Measurements from ENCODE around the gene SKAP2.

The SKAP2 gene

GRCh38 chr7:26648554-26648953, 215.8 kb downstream of the SKAP2 start:
- no CpG with 5 or more reads among the region's 2 CpGs for WGBS, 2 donors (ENCODE audit: extremely low coverage in 2 of 2, insufficient read length in 2 of 2, insufficient replicate concordance in 1 of 2)
- no peak overlapping the region for H3K4me2 ChIP-seq (ENCODE audit: insufficient read depth, low read length, poor library complexity, severe bottlenecking)
- no peak overlapping the region for H2BK15ac ChIP-seq (ENCODE audit: low read length)
- no peak overlapping the region for H2AFZ ChIP-seq (ENCODE audit: low read length)
- no peak overlapping the region for H2AK5ac ChIP-seq (ENCODE audit: low read depth, low read length)
- H3K9ac ChIP-seq (ENCODE audit: low read depth, low read length, poor library complexity): no peak overlapping the region
- H4K91ac ChIP-seq (ENCODE audit: low read depth, low read length, poor library complexity): no peak overlapping the region
- no peak overlapping the region for H3K23ac ChIP-seq (ENCODE audit: low read depth, low read length, poor library complexity)
- no peak overlapping the region for H3K4me3 ChIP-seq (ENCODE audit: low read length in 2 of 2)
- no peak overlapping the region for H3K14ac ChIP-seq (ENCODE audit: low read length)
- no peaks in the 10 kb centered on the region for H3K36me3 ChIP-seq (replicated peaks in 1 of 2; ENCODE audit: control insufficient read depth in 2 of 2, insufficient read depth in 2 of 2, low read length in 2 of 2)
- H2BK12ac ChIP-seq (ENCODE audit: low read length): no peak overlapping the region
- H3K9me3 ChIP-seq (replicated peaks in 1 of 2; ENCODE audit: control insufficient read depth in 2 of 2, insufficient read depth in 1 of 2, low read depth in 1 of 2, low read length in 2 of 2): no peaks in the 10 kb centered on the region
- no peak overlapping the region for H2BK120ac ChIP-seq (ENCODE audit: low read depth, low read length)
- no peak overlapping the region for H2BK5ac ChIP-seq (ENCODE audit: low read length)
- peaks cover 0 to 8% (median 0%) of the 10 kb centered on the region in 3 experiments for H3K27me3 ChIP-seq (ENCODE audit: control insufficient read depth in 3 of 3, insufficient read depth in 3 of 3, low read depth in 1 of 3, low read length in 3 of 3)
- no peaks in the 10 kb centered on the region for H3K79me1 ChIP-seq (ENCODE audit: low read depth, low read length)
- H3K4me1 ChIP-seq (ENCODE audit: control insufficient read depth in 2 of 2, insufficient read depth in 1 of 2, low read depth in 1 of 2, low read length in 2 of 2): peaks cover 0 to 4% of the 10 kb centered on the region in 2 donors
- H4K8ac ChIP-seq (ENCODE audit: low read depth, low read length): no peak overlapping the region
- no peak overlapping the region for H3K18ac ChIP-seq (ENCODE audit: low read length)
- H3K4ac ChIP-seq (ENCODE audit: low read length): no peak overlapping the region
- DNase-seq (ENCODE audit: low spot score): no peak
- no peak overlapping the region for H3K27ac ChIP-seq (replicated peaks; ENCODE audit: low read length)

GRCh38 chr7:26646336-26647048, 217.9 kb downstream of the SKAP2 start:
- Histone ChIP-seq H2AFZ (ENCODE audit: low read length) (no peak overlapping the region), H3K79me1 (ENCODE audit: low read depth, low read length) (peaks cover 3% of the 10 kb centered on the region), H2BK12ac (ENCODE audit: low read length) (no peak overlapping the region), H4K91ac (ENCODE audit: low read depth, low read length, poor library complexity) (no peak overlapping the region), H4K8ac (ENCODE audit: low read depth, low read length) (no peak overlapping the region), H3K9me3 (replicated peaks in 1 of 2; ENCODE audit: control insufficient read depth in 2 of 2, insufficient read depth in 1 of 2, low read depth in 1 of 2, low read length in 2 of 2) (no peaks in the 10 kb centered on the region), H2AK5ac (ENCODE audit: low read depth, low read length) (no peak overlapping the region), H3K27me3 (ENCODE audit: control insufficient read depth in 3 of 3, insufficient read depth in 3 of 3, low read depth in 1 of 3, low read length in 3 of 3) (peaks cover 0 to 13% (median 2%) of the 10 kb centered on the region in 3 experiments), H3K4me3 (ENCODE audit: low read length in 2 of 2) (no peak overlapping the region), H2BK15ac (ENCODE audit: low read length) (no peak overlapping the region), H3K23ac (ENCODE audit: low read depth, low read length, poor library complexity) (no peak overlapping the region), H3K14ac (ENCODE audit: low read length) (no peak overlapping the region), H3K36me3 (replicated peaks in 1 of 2; ENCODE audit: control insufficient read depth in 2 of 2, insufficient read depth in 2 of 2, low read length in 2 of 2) (no peaks in the 10 kb centered on the region), H2BK5ac (ENCODE audit: low read length) (no peak overlapping the region), H3K9ac (ENCODE audit: low read depth, low read length, poor library complexity) (no peak overlapping the region), H2BK120ac (ENCODE audit: low read depth, low read length) (no peak overlapping the region), H3K27ac (replicated peaks; ENCODE audit: low read length) (no peak overlapping the region), H3K18ac (ENCODE audit: low read length) (no peak overlapping the region), H3K4me2 (ENCODE audit: insufficient read depth, low read length, poor library complexity, severe bottlenecking) (no peak overlapping the region), H3K4ac (ENCODE audit: low read length) (no peak overlapping the region), H3K4me1 (ENCODE audit: control insufficient read depth in 2 of 2, insufficient read depth in 1 of 2, low read depth in 1 of 2, low read length in 2 of 2) (peaks cover 1 to 4% of the 10 kb centered on the region in 2 donors)
- no CpG with 5 or more reads among the region's 7 CpGs for WGBS, 2 donors (ENCODE audit: extremely low coverage in 2 of 2, insufficient read length in 2 of 2, insufficient replicate concordance in 1 of 2)
- DNase-seq (ENCODE audit: low spot score): no peak

- Histone ChIP-seq H3K14ac (ENCODE audit: low read length) (no peak overlapping the region), H3K4me1 (ENCODE audit: control insufficient read depth in 2 of 2, insufficient read depth in 1 of 2, low read depth in 1 of 2, low read length in 2 of 2) (peaks cover 1 to 4% of the 10 kb centered on the region in 2 donors), H3K27ac (replicated peaks; ENCODE audit: low read length) (no peak overlapping the region), H2AK5ac (ENCODE audit: low read depth, low read length) (no peak overlapping the region), H3K79me1 (ENCODE audit: low read depth, low read length) (peaks cover 3% of the 10 kb centered on the region), H3K9ac (ENCODE audit: low read depth, low read length, poor library complexity) (no peak overlapping the region), H3K27me3 (ENCODE audit: control insufficient read depth in 3 of 3, insufficient read depth in 3 of 3, low read depth in 1 of 3, low read length in 3 of 3) (peaks cover 0 to 13% (median 2%) of the 10 kb centered on the region in 3 experiments), H3K23ac (ENCODE audit: low read depth, low read length, poor library complexity) (no peak overlapping the region), H4K91ac (ENCODE audit: low read depth, low read length, poor library complexity) (no peak overlapping the region), H2BK12ac (ENCODE audit: low read length) (no peak overlapping the region), H2BK5ac (ENCODE audit: low read length) (no peak overlapping the region), H3K4me2 (ENCODE audit: insufficient read depth, low read length, poor library complexity, severe bottlenecking) (no peak overlapping the region), H3K4ac (ENCODE audit: low read length) (no peak overlapping the region), H4K8ac (ENCODE audit: low read depth, low read length) (no peak overlapping the region), H3K4me3 (ENCODE audit: low read length in 2 of 2) (no peak overlapping the region), H2BK120ac (ENCODE audit: low read depth, low read length) (no peak overlapping the region), H3K36me3 (replicated peaks in 1 of 2; ENCODE audit: control insufficient read depth in 2 of 2, insufficient read depth in 2 of 2, low read length in 2 of 2) (no peaks in the 10 kb centered on the region), H2BK15ac (ENCODE audit: low read length) (no peak overlapping the region), H2AFZ (ENCODE audit: low read length) (no peak overlapping the region), H3K18ac (ENCODE audit: low read length) (no peak overlapping the region), H3K9me3 (replicated peaks in 1 of 2; ENCODE audit: control insufficient read depth in 2 of 2, insufficient read depth in 1 of 2, low read depth in 1 of 2, low read length in 2 of 2) (no peaks in the 10 kb centered on the region)
- DNase-seq (ENCODE audit: low spot score): no peak
- WGBS, 2 donors (ENCODE audit: extremely low coverage in 2 of 2, insufficient read length in 2 of 2, insufficient replicate concordance in 1 of 2): no CpG with 5 or more reads among the region's 6 CpGs
Observed at GRCh38 chr7:26645121-26645520, 219.3 kb downstream of the SKAP2 start.

- H2AFZ ChIP-seq (ENCODE audit: low read length): no peak overlapping the region
- peaks cover 7% of the 10 kb centered on the region for H3K79me1 ChIP-seq (ENCODE audit: low read depth, low read length)
- H2BK12ac ChIP-seq (ENCODE audit: low read length): no peak overlapping the region
- no peak overlapping the region for H2BK120ac ChIP-seq (ENCODE audit: low read depth, low read length)
- H2BK15ac ChIP-seq (ENCODE audit: low read length): no peak overlapping the region
- H4K91ac ChIP-seq (ENCODE audit: low read depth, low read length, poor library complexity): peak overlapping the region; percentile 56
- peak overlapping the region; percentile 74 for H4K8ac ChIP-seq (ENCODE audit: low read depth, low read length)
- H3K27ac ChIP-seq (replicated peaks; ENCODE audit: low read length): no peak overlapping the region
- peaks cover 1 to 4% of the 10 kb centered on the region in 2 donors for H3K4me1 ChIP-seq (ENCODE audit: control insufficient read depth in 2 of 2, insufficient read depth in 1 of 2, low read depth in 1 of 2, low read length in 2 of 2)
- H2BK5ac ChIP-seq (ENCODE audit: low read length): no peak overlapping the region
- WGBS, 2 donors (ENCODE audit: extremely low coverage in 2 of 2, insufficient read length in 2 of 2, insufficient replicate concordance in 1 of 2): 100% methylated on average over 1 of the region's 3 CpGs; no CpG with 5 or more reads in 1 of the 2 donors
- H3K14ac ChIP-seq (ENCODE audit: low read length): peak overlapping the region; percentile 61
- no peak overlapping the region for H3K23ac ChIP-seq (ENCODE audit: low read depth, low read length, poor library complexity)
- peak overlapping the region in 1 of 2 donors; percentile 59 for H3K4me3 ChIP-seq (ENCODE audit: low read length in 2 of 2)
- no peak overlapping the region for H3K4me2 ChIP-seq (ENCODE audit: insufficient read depth, low read length, poor library complexity, severe bottlenecking)
- no peak for DNase-seq (ENCODE audit: low spot score)
- H3K4ac ChIP-seq (ENCODE audit: low read length): no peak overlapping the region
- H3K9me3 ChIP-seq (replicated peaks in 1 of 2; ENCODE audit: control insufficient read depth in 2 of 2, insufficient read depth in 1 of 2, low read depth in 1 of 2, low read length in 2 of 2): peaks cover 0 to 2% of the 10 kb centered on the region in 2 donors
- H3K9ac ChIP-seq (ENCODE audit: low read depth, low read length, poor library complexity): peak overlapping the region; percentile 79
- no peak overlapping the region for H2AK5ac ChIP-seq (ENCODE audit: low read depth, low read length)
- no peaks in the 10 kb centered on the region for H3K36me3 ChIP-seq (replicated peaks in 1 of 2; ENCODE audit: control insufficient read depth in 2 of 2, insufficient read depth in 2 of 2, low read length in 2 of 2)
- peaks cover 0 to 20% (median 2%) of the 10 kb centered on the region in 3 experiments for H3K27me3 ChIP-seq (ENCODE audit: control insufficient read depth in 3 of 3, insufficient read depth in 3 of 3, low read depth in 1 of 3, low read length in 3 of 3)
- no peak overlapping the region for H3K18ac ChIP-seq (ENCODE audit: low read length)
Observed at GRCh38 chr7:26642416-26642815, 222.0 kb downstream of the SKAP2 start.

Measured in neuronal stem cell (in vitro differentiated cells).